Measurements from ENCODE around the gene BBS12. TPM values are rescaled to one million over a fixed set of nuclear protein-coding genes. Genes with fewer than 3 reads are reported as not detected.

BBS12 gene
- total and polyA plus RNA-seq, 9 of the 15 experiments (the other 6 are each of a cell fraction or from before 2014, with no cell fraction given): 2.7 to 6.5 (median 3.3) TPM

GRCh38 chr4:122718281-122718680 lies 14.2 kb upstream of the BBS12 start (continued):
- TF ChIP-seq ZNF592 (IDR thresholded peaks at IDR 0.05) (no peak), NR1H2 (CRISPR knock-in tag; IDR thresholded peaks at IDR 0.05) (no peak), ZNF143 (CRISPR knock-in tag; IDR thresholded peaks at IDR 0.05) (no peak), MGA (IDR thresholded peaks at IDR 0.05) (no peak)

Data from K562 (cell line).